Subcutaneous preadipocyte (primary cell): ENCODE measurements around the gene CD53. TPM values are rescaled to one million over a fixed set of nuclear protein-coding genes. Genes with fewer than 3 reads are reported as not detected.

Experiments used
- total RNA-seq: library from RNA; depleted of rRNA; stranded (reverse); fragments of >200 nt; gene quantifications from 2 replicates; pipeline ENCODE4 v1.2.3, GENCODE V29; 2012

The CD53 gene
- not detected in 2 replicates for total RNA-seq

GRCh38 chr1:110872745-110873720 lies at the start of gene CD53:
Gene CD53, plus strand, starts transcription at chr1:110873148. Its CDS starts 18,261 bp downstream, at chr1:110891409.

Other genes with a start within 250 kb of the CD53 start
- under 0.01 and 0.37 TPM in 2 replicates for gene KCNA3, start 198.2 kb upstream of the CD53 start, total RNA-seq
- 8.1 and 10.2 TPM in 2 replicates for gene LRIF1, start 90.8 kb downstream of the CD53 start, total RNA-seq